NCI-H2227 treated with DMSO at 0.1 percent for 48 hours (cell line): ENCODE results near the gene UBA1.

Experiments
- DNase-seq: peaks from one replicate; lab custom pipeline; 2025; lab: John Stamatoyannopoulos, UW

Gene UBA1

GRCh38 chrX:47212381-47213293, 19.0 kb downstream of the UBA1 start:
- DNase-seq = no peak

- DNase-seq = no peak
These were observed 20.9 kb downstream of the UBA1 start for GRCh38 chrX:47214435-47215077.

- no peak for DNase-seq
These were observed 21.8 kb downstream of the UBA1 start for GRCh38 chrX:47215291-47215900.

GRCh38 chrX:47216393-47216925, 22.8 kb downstream of the UBA1 start:
- no peak for DNase-seq

- peak; percentile 81 for DNase-seq
These were observed 23.7 kb downstream of the UBA1 start for GRCh38 chrX:47217121-47217851.

- DNase-seq = peak; percentile 100
These were observed 24.2 kb downstream of the UBA1 start for GRCh38 chrX:47217852-47218279.

GRCh38 chrX:47218280-47218919, 24.8 kb downstream of the UBA1 start, which contains the start of gene CDK16:
Gene CDK16 (plus strand): TSS chrX:47218681. CDS start chrX:47223558, 4,877 bp downstream.
- DNase-seq = peak; percentile 96

GRCh38 chrX:47218920-47219815, 25.5 kb downstream of the UBA1 start:
- DNase-seq = peak; percentile 28

GRCh38 chrX:47221756-47222155, 28.1 kb downstream of the UBA1 start:
- no peak for DNase-seq

- no peak for DNase-seq
These were observed 29.2 kb downstream of the UBA1 start for GRCh38 chrX:47222751-47223350.

- no peak for DNase-seq
These were observed 30.0 kb downstream of the UBA1 start for GRCh38 chrX:47223476-47224250.

- no peak for DNase-seq
These were observed 30.8 kb downstream of the UBA1 start for GRCh38 chrX:47224266-47224895.

- no peak for DNase-seq
These were observed 31.3 kb downstream of the UBA1 start for GRCh38 chrX:47224896-47225290.

GRCh38 chrX:47226071-47226470, 32.4 kb downstream of the UBA1 start:
- DNase-seq = no peak

GRCh38 chrX:47226531-47227333, 33.1 kb downstream of the UBA1 start:
- DNase-seq = no peak

- DNase-seq = no peak
These were observed 33.6 kb downstream of the UBA1 start for GRCh38 chrX:47227334-47227583.

- no peak for DNase-seq
These were observed 35.1 kb downstream of the UBA1 start for GRCh38 chrX:47228550-47229270.
